ENCODE data around the gene TMEM120A.

DNA sequence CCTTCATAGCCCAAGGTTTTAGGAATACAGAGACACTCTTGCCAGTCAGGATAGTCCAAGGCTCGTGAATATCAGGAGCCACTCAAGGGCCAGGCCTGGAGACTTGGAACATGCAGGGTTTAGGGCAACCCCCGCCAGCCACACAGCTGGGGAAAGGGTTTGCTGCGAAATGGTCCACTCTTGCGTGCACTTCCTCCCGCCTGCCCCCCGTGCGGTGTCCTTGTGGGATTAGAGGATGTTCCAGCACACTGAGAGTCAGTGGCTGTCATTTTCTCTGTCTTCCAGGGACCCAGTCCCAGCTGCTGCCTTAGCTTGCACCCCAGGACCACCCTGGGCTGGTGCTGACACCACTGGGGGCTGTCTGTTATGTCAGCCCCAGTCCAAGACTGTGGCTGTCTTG lies 41.0 kb downstream of the TMEM120A start:
- TF ChIP-seq POLR2AphosphoS5 (IDR thresholded peaks at IDR 0.05) = no peak
- no peak for TF ChIP-seq POLR2A (IDR thresholded peaks at IDR 0.05)
- no peak for TF ChIP-seq EP300 (IDR thresholded peaks at IDR 0.05)
